Testis (tissue), 3 donors: ENCODE measurements around the gene TSHZ1. TPM values are rescaled to one million over a fixed set of nuclear protein-coding genes. Genes with fewer than 3 reads are reported as not detected.

Experiments used
- DNase-seq: peaks from one replicate; pipeline ENCODE4 v3.0.0-alpha.2; 2019
- H3K27ac ChIP-seq, 2 donors: fragments of 200-600 bp; sonication (generic); one replicate each; pipeline ENCODE4 v1.5.1; 2019
- H3K27me3 ChIP-seq: fragments of 200-600 bp; sonication (generic); one replicate; pipeline ENCODE4 v1.5.1; 2019
- H3K36me3 ChIP-seq: fragments of 200-600 bp; sonication (generic); one replicate; pipeline ENCODE4 v1.5.1; 2017; ENCODE audit warnings: low read depth; ENCODE audit errors: missing control alignments
- H3K4me1 ChIP-seq: fragments of 200-600 bp; sonication (generic); one replicate; pipeline ENCODE4 v1.5.1; 2019
- H3K4me3 ChIP-seq, 2 donors: fragments of 200-600 bp; sonication (generic); one replicate each; pipeline ENCODE4 v1.5.1; 2017 to 2019
- H3K9me3 ChIP-seq: fragments of 200-600 bp; sonication (generic); one replicate; pipeline ENCODE4 v1.5.1; 2017
- CTCF ChIP-seq, 3 experiments: fragments of 450-650 bp in 2 of 3; fragments of 200-600 bp in 1 of 3; sonication (generic) in 1 of 3; IDR thresholded peaks; one replicate each; pipeline ENCODE4 v1.5.1; 2016 to 2019; ENCODE audit warnings: antibody characterized with exemption in 3 of 3, mild to moderate bottlenecking in 2 of 3, moderate library complexity in 1 of 3
- POLR2A ChIP-seq: fragments of 450-650 bp; IDR thresholded peaks from one replicate; pipeline ENCODE4 v1.6.1; 2017; ENCODE audit warnings: antibody characterized with exemption, mild to moderate bottlenecking, moderate library complexity
- WGBS, 2 donors: methylation state at CpG; one replicate each; pipeline ENCODE4 v1.1.5; 2018; 5-methylcytosine and 5-hydroxymethylcytosine counted together
- intact Hi-C: fragments of 100-400 bp; cut with DNase I; formaldehyde crosslinking; loops from one replicate; pipeline ENCODE4 v1.15.1; 2023; ENCODE audit warnings: low total_unique reads
- polyA plus RNA-seq: library from polyadenylated mRNA; stranded (reverse); fragments of 350-450 nt; fragmentation: Illumina TruSeq; extraction: RNeasy Lipid Tissue Mini Kit (QIAGEN cat#74804); gene quantifications from one replicate; pipeline ENCODE4 v1.2.3, GENCODE V29; 2014; ENCODE audit warnings: low read depth, low replicate concordance; ENCODE audit not compliant: insufficient read depth
- total RNA-seq, 2 donors: library from RNA; depleted of rRNA; stranded (reverse); fragments of >200 nt; gene quantifications; one replicate each; pipeline ENCODE4 v1.2.3, GENCODE V29; 2016

The TSHZ1 gene
- total and polyA plus RNA-seq, 3 donors from 2014 or later = 12.8 to 36.2 (median 18.4) TPM

GRCh38 chr18:75314606-75315005 lies 104.0 kb downstream of the TSHZ1 start:
- no peaks in the 10 kb centered on the region for H3K4me1 ChIP-seq
- no peaks in the 10 kb centered on the region for H3K9me3 ChIP-seq
- H3K36me3 ChIP-seq = no peaks in the 10 kb centered on the region
- H3K4me3 ChIP-seq = no peak overlapping the region
- H3K27me3 ChIP-seq = no peaks in the 10 kb centered on the region
- WGBS, 2 donors = 92 to 96% methylated on average over 1 of the region's 1 CpG
- no peak for DNase-seq
- no peak for TF ChIP-seq CTCF (IDR thresholded peaks at IDR 0.05)
- TF ChIP-seq POLR2A = no peak
- intact Hi-C loops = no loop called here
- no peak overlapping the region for H3K27ac ChIP-seq

- H3K4me1 ChIP-seq = peaks cover 4% of the 10 kb centered on the region
- intact Hi-C loops = no loop called here
- WGBS, 2 donors = 64 to 65% methylated on average over 9 to 10 of the region's 10 CpGs
- no peaks in the 10 kb centered on the region for H3K36me3 ChIP-seq
- TF ChIP-seq CTCF (IDR thresholded peaks at IDR 0.05) = no peak
- TF ChIP-seq POLR2A = no peak
- H3K9me3 ChIP-seq = no peaks in the 10 kb centered on the region
- DNase-seq = no peak
- no peaks in the 10 kb centered on the region for H3K27me3 ChIP-seq
- no peak overlapping the region for H3K4me3 ChIP-seq
- H3K27ac ChIP-seq = no peak overlapping the region
Observed at GRCh38 chr18:75316223-75316622, 105.6 kb downstream of the TSHZ1 start.

- intact Hi-C loops = no loop called here
- no peak overlapping the region for H3K4me3 ChIP-seq
- H3K36me3 ChIP-seq = no peaks in the 10 kb centered on the region
- no peak overlapping the region for H3K27ac ChIP-seq
- no peak for DNase-seq
- TF ChIP-seq CTCF (IDR thresholded peaks at IDR 0.05) (no peak), POLR2A (no peak)
- WGBS, 2 donors = 88 to 91% methylated on average over 5 to 8 of the region's 8 CpGs
- no peaks in the 10 kb centered on the region for H3K27me3 ChIP-seq
- no peaks in the 10 kb centered on the region for H3K9me3 ChIP-seq
- peaks cover 4% of the 10 kb centered on the region for H3K4me1 ChIP-seq
Observed at GRCh38 chr18:75316826-75317225, 106.2 kb downstream of the TSHZ1 start.

DNA sequence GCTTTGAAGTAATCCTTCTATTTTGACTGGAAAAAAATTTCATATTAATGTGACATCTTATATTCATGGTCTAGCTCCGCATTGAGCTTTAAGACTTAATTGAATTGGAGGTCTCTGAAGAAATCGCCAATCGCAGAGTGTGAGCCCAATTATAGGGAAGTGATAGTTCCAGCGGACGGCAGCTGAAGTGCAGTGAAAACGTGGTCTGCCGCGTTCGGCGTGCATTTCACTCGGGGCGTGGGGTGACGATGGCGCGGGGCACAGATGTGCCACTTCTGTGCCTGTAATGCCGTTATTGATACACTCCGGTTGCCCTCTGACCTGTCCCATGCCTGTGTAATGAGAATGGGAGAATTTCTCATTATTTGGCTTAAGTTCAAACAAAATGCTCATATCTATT lies 106.7 kb downstream of the TSHZ1 start:
- H3K27me3 ChIP-seq = no peaks in the 10 kb centered on the region
- TF ChIP-seq CTCF (IDR thresholded peaks at IDR 0.05) = no peak
- TF ChIP-seq POLR2A = no peak
- DNase-seq = no peak
- intact Hi-C loops = no loop called here
- H3K4me3 ChIP-seq = no peak overlapping the region
- WGBS, 2 donors = 93 to 96% methylated on average over 17 of the region's 17 CpGs
- peaks cover 4% of the 10 kb centered on the region for H3K4me1 ChIP-seq
- no peak overlapping the region for H3K27ac ChIP-seq
- H3K9me3 ChIP-seq = no peaks in the 10 kb centered on the region
- H3K36me3 ChIP-seq = no peaks in the 10 kb centered on the region

DNA sequence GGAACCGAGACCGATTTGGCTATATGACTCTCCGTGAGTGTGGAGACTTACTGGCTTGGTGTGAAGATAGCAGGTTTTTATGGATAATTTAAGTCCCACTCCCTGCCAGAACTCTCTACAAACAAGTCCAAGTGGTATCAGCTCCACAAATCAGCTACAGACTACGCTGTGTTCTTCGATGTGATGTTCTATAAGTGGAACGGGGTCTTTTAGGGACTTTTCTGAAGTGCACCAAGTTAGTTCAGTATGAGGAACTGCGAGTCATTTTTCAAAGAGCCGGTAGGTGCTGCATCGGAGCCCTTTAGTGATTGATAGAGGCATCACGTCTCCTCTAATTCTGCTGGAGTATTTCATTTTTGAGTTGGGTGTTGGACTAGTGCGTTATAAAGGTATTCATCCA lies 107.1 kb downstream of the TSHZ1 start:
- no peaks in the 10 kb centered on the region for H3K36me3 ChIP-seq
- no peaks in the 10 kb centered on the region for H3K9me3 ChIP-seq
- peaks cover 4% of the 10 kb centered on the region for H3K4me1 ChIP-seq
- no peak overlapping the region for H3K27ac ChIP-seq
- TF ChIP-seq CTCF (IDR thresholded peaks at IDR 0.05) (no peak), POLR2A (no peak)
- intact Hi-C loops = no loop called here
- no peak for DNase-seq
- 89 to 94% methylated on average over 11 of the region's 11 CpGs for WGBS, 2 donors
- no peaks in the 10 kb centered on the region for H3K27me3 ChIP-seq
- H3K4me3 ChIP-seq = no peak overlapping the region
